DMS53 treated with DMSO at 0.1 percent for 48 hours (cell line): ENCODE data around the gene SNN.

ENCODE experiments used
- DNase-seq: peaks from one replicate; lab custom pipeline; 2025; ENCODE audit not compliant: unreplicated experiment; lab: John Stamatoyannopoulos, UW

SNN gene

GRCh38 chr16:11667824-11668622 lies at the start of gene SNN:
Gene SNN, plus strand, starts transcription at chr16:11668455. Its CDS starts 7,605 bp downstream, at chr16:11676060.
- DNase-seq: peak; percentile 41

- DNase-seq: no peak
Measured at GRCh38 chr16:11619327-11619851, 48.9 kb upstream of the SNN start.

GRCh38 chr16:11620243-11621003 lies 47.8 kb upstream of the SNN start:
- no peak for DNase-seq

GRCh38 chr16:11621539-11621919 lies 46.7 kb upstream of the SNN start:
- no peak for DNase-seq

GRCh38 chr16:11621920-11622651 lies 46.2 kb upstream of the SNN start:
- no peak for DNase-seq

- DNase-seq: no peak
Measured at GRCh38 chr16:11624205-11624604, 44.0 kb upstream of the SNN start.

GRCh38 chr16:11624636-11625607 lies 43.3 kb upstream of the SNN start:
- DNase-seq: no peak

- DNase-seq: no peak
Measured at GRCh38 chr16:11625769-11626168, 42.5 kb upstream of the SNN start.

GRCh38 chr16:11626657-11627291 lies 41.5 kb upstream of the SNN start:
- DNase-seq: no peak

- no peak for DNase-seq
Measured at GRCh38 chr16:11627292-11627663, 41.0 kb upstream of the SNN start.

- no peak for DNase-seq
Measured at GRCh38 chr16:11627822-11628457, 40.3 kb upstream of the SNN start.

- DNase-seq: no peak
Measured at GRCh38 chr16:11629071-11630030, 38.9 kb upstream of the SNN start.

- no peak for DNase-seq
Measured at GRCh38 chr16:11630046-11630767, 38.0 kb upstream of the SNN start.

GRCh38 chr16:11630768-11631056 lies 37.5 kb upstream of the SNN start:
- DNase-seq: no peak

- no peak for DNase-seq
Measured at GRCh38 chr16:11631214-11631613, 37.0 kb upstream of the SNN start.

- no peak for DNase-seq
Measured at GRCh38 chr16:11632455-11632939, 35.8 kb upstream of the SNN start.

- no peak for DNase-seq
Measured at GRCh38 chr16:11633113-11633512, 35.1 kb upstream of the SNN start.

- no peak for DNase-seq
Measured at GRCh38 chr16:11634312-11634711, 33.9 kb upstream of the SNN start.
